ENCODE data around the gene ARHGAP26.

Gene ARHGAP26

DNA sequence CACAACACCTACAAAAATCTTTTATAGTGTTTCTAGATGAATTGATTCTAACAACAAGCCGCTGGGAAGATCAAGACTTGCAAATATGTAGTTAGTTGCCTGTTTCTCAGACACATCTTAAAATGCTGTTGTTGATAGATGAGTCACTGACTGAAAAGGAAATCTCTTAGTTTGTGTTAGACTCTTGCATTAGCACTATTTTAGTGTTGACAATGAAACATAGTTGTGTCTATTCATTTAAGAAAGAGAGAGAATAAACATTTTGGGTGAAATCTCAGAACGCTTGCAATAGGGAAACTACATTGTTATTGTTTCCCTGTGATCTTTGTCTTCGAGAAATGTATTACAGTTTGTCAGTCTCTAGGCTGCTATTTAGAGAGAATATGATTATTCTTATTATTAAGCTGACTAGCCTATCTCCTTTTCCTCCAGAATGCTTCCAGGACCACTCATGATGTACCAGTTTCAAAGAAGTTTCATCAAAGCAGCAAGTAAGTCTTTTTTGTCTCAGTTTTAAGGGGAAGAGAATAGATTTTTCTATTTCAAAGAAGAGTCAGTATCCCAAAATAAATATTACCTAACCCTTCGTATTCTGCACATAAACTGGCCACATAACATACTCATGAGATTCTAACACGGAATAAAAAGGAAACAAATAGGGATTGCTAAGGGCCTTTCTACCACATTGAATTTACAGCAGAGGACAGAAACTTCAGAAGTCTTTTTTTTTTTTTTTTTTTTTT lies 285.6 kb downstream of the ARHGAP26 start:
- DNase-seq = no peak

DNA sequence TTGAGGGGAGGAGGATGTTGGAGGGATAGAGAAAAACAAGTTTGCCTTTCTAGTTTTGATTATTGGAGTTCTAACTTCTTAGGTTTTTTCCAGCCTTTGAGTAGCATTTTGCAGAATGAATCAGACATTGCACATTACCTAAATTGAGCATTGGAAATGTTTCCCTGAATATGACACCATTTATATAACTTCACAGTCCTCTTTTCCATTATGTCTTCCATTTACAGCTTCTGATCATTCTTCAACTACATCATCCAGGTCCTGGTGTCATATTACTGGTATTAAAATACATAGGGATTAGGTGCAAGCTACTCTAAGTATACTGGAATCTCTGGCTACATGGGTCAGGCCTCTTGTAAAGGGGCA lies 286.1 kb downstream of the ARHGAP26 start:
- no peak for DNase-seq

GRCh38 chr5:143056792-143057579 lies 286.8 kb downstream of the ARHGAP26 start:
- no peak for DNase-seq

- no peak for DNase-seq
These were observed 287.4 kb downstream of the ARHGAP26 start for GRCh38 chr5:143057580-143057999.

DNA sequence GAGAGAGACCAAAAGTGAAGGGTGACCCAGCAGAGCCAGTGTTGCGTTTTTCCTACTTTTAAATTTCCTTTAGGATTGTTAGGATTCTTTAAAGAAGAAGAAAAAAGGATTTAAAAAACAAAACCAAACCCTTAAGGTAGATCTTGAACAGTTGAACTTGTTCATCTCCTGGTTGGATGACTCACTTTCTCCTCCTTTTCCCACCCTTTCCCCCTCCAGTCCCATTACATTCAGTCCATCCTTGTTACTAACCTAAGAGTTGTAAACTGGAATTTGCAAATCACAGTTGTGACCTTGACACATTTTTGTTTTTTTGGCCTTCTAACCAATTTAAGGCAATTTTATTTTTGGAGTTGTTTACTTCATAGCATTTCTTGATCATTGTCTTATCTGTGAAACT lies 289.2 kb downstream of the ARHGAP26 start:
- DNase-seq = no peak

DNA sequence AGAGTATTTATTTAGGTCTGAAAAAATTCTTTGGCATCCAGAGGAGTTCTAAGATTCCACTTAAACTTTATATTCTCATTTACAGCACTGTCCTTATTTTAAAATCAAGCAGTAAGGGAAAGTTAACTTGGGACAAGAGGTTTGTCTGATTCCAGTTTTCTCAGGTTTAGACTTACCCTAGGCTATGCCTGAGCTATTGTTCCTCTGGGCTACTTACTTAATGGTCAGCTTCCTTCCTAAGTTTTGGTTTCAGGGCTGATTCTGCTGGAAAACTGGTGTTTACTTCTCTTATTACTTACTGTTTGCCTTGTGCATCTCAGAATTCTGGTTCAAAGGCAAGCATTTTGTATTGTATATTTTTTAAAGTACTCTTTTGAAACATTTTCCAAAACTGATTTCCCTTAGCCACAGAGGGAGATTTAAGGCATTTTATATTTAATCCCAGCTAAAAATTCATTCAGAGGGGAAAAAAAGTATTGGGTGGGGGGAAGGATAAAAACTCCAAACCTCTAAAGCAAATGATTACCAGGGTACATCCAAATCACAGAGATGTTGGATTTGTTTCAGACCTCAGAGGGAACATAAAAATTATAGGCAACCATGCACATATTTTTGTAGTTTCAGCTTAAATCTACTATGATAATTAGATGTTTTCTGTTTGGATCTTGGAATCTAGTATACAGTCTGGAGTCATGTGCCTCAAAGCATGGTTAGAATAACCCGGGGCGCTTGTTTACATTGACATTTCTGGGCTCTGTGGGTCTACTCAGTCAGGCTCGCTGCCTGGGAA lies 290.0 kb downstream of the ARHGAP26 start:
- no peak for DNase-seq

DNA sequence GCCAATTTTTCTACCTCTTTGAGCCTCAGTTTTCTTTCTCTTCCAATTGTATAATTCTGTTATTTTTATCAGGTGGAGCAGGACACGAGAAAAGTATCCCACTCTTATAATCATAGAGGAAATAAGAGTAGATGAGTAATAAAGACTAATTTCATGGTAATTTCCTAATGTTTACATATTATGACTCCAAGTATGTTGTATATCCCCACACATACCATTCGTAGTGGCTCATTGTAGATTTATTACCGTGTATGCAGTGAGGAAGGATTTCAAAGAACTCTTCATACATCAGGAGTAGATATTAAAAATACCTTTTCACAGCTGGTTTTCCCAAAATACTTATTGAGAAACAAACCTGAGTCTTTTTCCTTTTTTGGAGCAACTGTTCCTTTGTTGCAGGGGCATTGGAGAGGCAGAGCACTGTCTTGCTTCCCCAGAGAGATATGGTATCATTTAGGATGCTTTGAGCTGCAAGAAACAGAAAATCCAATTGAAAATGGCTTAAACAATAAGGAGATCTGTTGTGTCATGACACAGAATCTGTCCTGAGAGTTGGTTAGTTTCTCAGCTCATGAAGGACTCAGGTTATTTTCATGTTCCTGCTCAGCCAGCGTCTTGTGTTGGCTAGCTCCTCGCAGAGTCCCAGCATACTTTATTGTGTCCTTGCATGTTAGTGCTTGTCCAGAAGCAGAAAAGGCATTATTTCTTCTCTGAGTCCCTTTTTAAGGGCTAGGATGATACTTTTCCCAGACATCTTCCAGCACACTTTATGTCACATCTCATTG lies 291.2 kb downstream of the ARHGAP26 start:
- no peak for DNase-seq

DNA sequence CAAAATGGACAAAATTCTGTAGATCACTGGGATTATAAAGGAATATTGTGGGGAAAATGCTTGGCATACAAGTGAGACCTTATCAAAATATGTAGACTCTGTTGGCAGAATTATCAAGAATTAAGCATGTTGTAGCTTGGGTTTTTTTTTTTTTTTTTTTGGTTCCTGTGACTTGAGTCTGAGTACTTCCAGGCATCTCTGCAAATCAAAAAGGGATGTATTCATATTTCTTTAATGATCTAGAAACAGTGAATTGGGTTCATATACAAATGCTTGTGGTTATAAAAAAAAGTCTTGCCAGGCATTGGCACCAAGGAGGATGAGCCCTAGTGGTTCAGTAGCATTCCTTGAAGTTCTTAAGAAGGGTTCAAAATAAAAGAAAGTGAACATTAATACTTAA lies 292.2 kb downstream of the ARHGAP26 start:
- no peak for DNase-seq

DNA sequence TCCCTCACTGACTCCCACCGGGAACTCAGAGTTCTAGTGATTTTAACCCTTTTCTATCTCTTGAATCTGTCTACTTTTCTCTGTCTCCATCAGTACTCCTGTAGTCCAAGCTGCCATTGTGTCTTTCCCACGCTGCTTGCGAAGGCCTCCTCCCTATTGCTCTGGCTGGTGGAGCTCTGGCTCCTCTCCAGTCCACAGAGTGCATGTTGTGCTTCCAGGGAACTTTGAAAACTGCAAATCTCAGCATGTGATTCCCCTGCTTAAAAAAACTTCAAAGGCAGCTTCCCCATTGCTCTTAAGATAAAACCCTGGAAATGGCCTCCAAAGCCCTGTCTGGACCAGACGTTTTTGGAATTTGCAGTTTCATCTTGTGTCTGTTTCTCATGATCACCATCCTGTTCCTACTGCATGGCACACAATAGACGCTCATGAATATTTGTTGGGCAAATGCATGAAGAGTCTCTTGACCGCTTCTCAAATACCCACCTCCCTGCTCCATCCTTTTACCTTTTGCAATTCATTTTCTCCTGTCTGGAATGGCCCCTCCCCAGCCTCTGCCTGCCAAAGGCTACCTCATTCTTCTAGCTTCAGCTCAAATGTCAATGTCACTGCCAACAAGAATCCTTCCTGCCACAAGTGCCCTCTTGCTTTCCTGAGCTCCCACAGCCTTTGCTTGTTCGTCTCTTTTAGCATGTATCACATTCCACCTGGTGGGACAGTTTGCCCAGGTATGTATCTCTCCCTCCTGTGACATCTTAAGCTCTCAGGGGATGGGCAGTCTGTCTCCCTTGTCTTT lies 293.2 kb downstream of the ARHGAP26 start:
- DNase-seq = no peak

GRCh38 chr5:143064218-143064641 lies 294.1 kb downstream of the ARHGAP26 start:
- DNase-seq = no peak

DNA sequence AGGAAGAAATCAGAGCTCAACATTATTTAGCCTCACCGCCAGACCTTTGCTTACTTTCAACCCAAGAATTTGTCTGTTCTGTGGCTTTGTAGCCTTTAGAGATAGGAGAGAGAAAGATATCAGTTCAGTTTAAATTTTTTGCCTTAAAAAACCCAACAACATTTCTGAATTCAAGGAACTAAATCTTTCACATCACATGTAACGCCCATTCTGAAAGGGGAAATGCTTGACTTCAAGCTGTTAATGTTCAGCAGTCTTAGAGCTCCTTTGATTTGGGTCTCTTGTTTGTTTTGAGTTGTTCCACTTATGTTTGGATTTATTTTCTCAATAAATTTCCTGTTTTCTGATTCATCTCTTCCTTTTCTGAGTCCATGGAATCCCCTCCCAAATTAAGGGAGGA lies 294.5 kb downstream of the ARHGAP26 start:
- no peak for DNase-seq

DNA sequence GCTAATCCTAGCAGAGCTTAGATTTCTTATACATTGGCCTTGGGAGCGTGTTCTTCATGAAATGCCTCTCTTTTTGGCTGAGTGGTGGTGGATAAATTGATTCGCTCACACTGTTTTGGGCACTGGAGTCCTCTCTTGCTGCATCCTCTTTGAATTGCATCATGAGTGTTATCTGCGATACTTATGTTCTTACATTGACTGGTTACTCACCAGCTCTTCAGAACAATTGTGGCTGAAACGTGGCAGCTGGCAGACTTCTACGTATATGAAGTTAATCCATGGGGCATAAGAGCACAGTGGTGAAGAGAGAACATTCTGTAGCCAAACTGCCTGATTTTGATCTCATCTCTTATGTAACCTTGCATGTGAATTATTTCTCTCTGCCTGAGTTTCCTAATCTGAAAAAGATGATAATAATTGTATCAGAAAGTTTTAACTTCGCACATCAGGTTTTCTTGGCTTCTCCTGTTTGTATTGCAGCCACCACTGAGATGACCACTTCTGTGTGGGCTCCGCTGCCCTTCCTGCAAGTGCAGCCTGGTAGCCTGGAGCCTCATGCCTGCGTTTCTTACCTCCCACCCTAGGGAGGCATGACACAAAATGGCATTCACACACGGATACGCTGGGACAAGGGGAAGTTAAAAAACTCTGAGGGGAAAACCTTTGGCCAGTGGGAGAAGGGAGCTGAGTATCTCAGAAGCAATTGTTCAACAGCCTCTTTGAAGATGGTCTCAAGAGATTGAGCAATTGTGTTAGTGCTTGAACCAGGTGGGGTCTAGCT lies 295.2 kb downstream of the ARHGAP26 start:
- no peak for DNase-seq

GRCh38 chr5:143065996-143066522 lies 295.9 kb downstream of the ARHGAP26 start:
- DNase-seq = no peak

DNA sequence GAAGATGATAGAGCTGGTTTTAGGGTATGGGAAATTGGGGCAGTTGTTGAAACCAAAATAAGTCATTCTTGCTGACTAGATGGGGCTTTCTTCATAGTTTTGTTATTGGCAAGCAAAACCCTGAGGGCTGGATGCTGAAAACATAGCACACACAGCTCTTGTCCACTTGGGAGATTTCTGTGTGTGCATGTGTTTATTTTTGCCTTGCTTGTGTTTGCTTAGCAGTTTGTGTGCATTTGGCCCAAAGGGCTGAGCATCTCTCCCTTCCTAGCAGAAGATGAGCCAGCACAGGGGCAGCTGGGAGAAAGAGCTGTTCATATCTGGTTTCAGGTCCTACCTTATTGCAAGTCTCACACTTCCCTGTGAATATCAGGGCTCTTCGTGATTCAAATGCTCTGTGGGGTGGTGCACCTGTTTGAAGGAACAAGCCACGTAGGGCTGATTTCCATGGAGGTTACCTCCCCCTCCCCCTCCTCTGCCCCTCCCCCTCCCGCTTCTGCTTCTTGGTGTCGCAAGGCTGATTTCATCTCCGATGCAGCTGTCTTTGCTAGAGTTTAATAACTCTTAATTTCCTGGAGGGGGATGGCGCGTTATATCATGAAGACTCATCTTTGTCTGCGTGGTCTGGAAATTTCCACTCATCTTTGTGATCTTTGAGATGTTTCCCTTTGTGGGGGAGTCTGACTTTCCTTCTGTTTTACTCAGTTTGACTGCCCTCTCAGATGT lies 296.5 kb downstream of the ARHGAP26 start:
- DNase-seq = no peak

DNA sequence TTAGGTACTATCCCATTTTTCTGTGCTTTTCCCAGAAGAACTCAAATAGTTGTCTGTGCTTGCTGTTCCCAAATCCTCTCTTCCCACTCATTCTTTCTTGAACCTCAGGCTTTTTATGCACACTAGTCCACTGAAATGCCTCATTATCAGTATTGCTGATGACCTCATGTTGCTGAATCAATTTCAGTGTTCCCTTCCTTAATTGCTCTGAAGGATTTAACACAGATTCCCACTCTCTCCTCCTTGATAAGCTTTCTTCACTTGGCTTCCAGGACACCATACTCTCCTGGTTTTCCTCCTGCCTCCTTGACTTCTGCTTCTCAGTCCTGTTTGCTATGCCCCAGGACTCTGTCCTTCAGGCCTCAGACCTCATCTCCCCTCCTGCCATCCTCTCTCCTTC lies 298.5 kb downstream of the ARHGAP26 start:
- DNase-seq = no peak

DNA sequence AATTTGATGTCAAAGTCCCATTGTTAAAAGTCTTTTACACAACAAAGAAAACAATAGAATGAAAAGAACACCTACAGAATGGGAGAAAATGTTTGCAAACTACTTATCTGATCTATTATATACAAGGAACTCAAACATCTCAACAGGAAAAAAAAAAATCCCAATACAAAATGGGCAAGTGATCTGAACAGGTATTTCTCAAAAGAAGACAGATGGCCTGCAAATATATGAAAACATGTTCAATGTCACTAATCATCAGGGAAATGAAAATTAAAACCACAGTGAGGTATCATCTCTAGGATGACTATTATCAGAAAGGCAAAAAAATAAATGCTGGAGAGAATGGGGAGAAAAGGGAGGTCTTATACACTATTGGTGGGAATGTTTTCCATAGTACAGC lies 301.8 kb downstream of the ARHGAP26 start:
- DNase-seq = no peak

GRCh38 chr5:143072734-143073133 lies 302.6 kb downstream of the ARHGAP26 start:
- no peak for DNase-seq

GRCh38 chr5:143073766-143074165 lies 303.6 kb downstream of the ARHGAP26 start:
- DNase-seq = no peak

GRCh38 chr5:143074414-143074996 lies 304.3 kb downstream of the ARHGAP26 start:
- no peak for DNase-seq

DNA sequence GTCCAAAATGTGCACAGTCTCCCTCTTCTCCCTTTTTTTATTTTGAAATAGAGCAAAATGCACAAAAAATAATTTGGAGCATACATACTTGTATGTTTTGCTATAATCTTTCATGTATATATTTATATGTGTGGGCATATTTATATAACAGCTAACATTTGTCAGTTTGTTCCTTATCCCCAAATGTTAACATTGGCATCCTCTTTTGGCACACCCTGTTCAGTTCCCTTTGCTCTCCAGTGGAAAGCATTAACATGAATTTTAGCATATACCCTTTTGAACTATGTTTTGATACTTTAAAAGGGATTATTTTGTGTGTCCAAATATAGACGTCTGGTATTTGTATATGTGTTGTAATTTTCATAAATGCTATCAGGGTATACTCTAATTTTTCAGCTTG lies 306.2 kb downstream of the ARHGAP26 start:
- DNase-seq = no peak

Data from NCI-H1105 treated with DMSO at 0.1 percent for 48 hours (cell line).